HCT116 (cell line): Measurements from ENCODE around the gene ITPKB. TPM values are rescaled to one million over a fixed set of nuclear protein-coding genes. Genes with fewer than 3 reads are reported as not detected.

Experiments
- ATAC-seq: fragments of 200-7000 bp; cut with Tn5 transposase; 2 replicates; pipeline ENCODE4 v1.9.1; 2020; ENCODE audit warnings: mild to moderate bottlenecking, moderate library complexity
- BruUV-seq: library from RNA; stranded (reverse); fragments of 400-500 nt; replicated peaks from 2 replicates; lab custom pipeline; 2021; lab: Mats Ljungman, UMichigan
- CTCF ChIA-PET: fragments of 300-600 bp; sonication (Branson Sonifier 250); formaldehyde crosslinking; loops from one replicate; lab custom pipeline; 2021; ENCODE audit warnings: antibody characterized with exemption; lab: Charles Lee
- POLR2A ChIA-PET: fragments of 300-600, 350-600 bp; sonication (Branson Sonifier 250); formaldehyde crosslinking; loops from one replicate; lab custom pipeline; 2021; ENCODE audit warnings: antibody characterized with exemption; lab: Charles Lee
- RAD21 ChIA-PET, 2 experiments: fragments of 300-600 bp; sonication (Branson Sonifier 250); formaldehyde crosslinking; loops; one replicate each; lab custom pipeline; 2023; ENCODE audit warnings: low total read pairs in 2 of 2; ENCODE audit not compliant: uncharacterized antibody in 2 of 2, unreplicated experiment in 2 of 2, low non-redundant PET in 1 of 2; lab: Charles Lee
- DNase-seq: peaks from one replicate; pipeline ENCODE4 v3.0.0-alpha.2; 2010; ENCODE audit warnings: low read depth, low spot score
- H2AFZ ChIP-seq: fragments of 200-600 bp; shearing (Covaris generic), sonication (generic); 2 replicates; pipeline ENCODE4 v1.6.1; 2017; ENCODE audit warnings: low read depth, mixed run types, mixed read lengths, antibody characterized with exemption, low read length; ENCODE audit not compliant: poor library complexity, severe bottlenecking
- H3K27ac ChIP-seq: 2 replicates; pipeline ENCODE4 v1.5.1; 2012; ENCODE audit warnings: low read depth, low read length
- H3K27me3 ChIP-seq: fragments of 200-600 bp; sonication (generic); 2 replicates; pipeline ENCODE4 v1.6.1; 2016; ENCODE audit warnings: mixed run types, low read length, mixed read lengths; ENCODE audit not compliant: insufficient read depth
- H3K36me3 ChIP-seq, 2 experiments: fragments of 200-500 bp in 1 of 2; fragments of 200-600 bp in 1 of 2; sonication (Bioruptor generic) in 1 of 2; sonication (generic) in 1 of 2; 2 replicates each; pipeline versions ENCODE4 v1.5.1 to v1.6.1; 2014 to 2016; ENCODE audit warnings: low read length in 2 of 2, inconsistent platforms in 1 of 2, mixed read lengths in 1 of 2, mixed run types in 1 of 2; ENCODE audit not compliant: insufficient read depth in 2 of 2, control insufficient read depth in 1 of 2
- H3K4me1 ChIP-seq, 2 experiments: fragments of 200-600 bp in 1 of 2; sonication (generic) in 1 of 2; 2 replicates each; pipeline versions ENCODE4 v1.5.1 to v1.6.1; 2012 to 2017; ENCODE audit warnings: low read length in 2 of 2, inconsistent platforms in 1 of 2, mild to moderate bottlenecking in 1 of 2, mixed read lengths in 1 of 2, mixed run types in 1 of 2, moderate library complexity in 1 of 2; ENCODE audit not compliant: insufficient read depth in 2 of 2, control insufficient read depth in 1 of 2
- H3K4me2 ChIP-seq: fragments of 200-600 bp; sonication (generic); 2 replicates; pipeline ENCODE4 v1.6.1; 2017; ENCODE audit warnings: mixed run types, low read length, mixed read lengths
- H3K4me3 ChIP-seq, 2 experiments: fragments of 200-600 bp in 1 of 2; sonication (generic) in 1 of 2; replicated peaks in 1 of 2; 2 replicates each; pipeline ENCODE4 v1.5.1; 2011 to 2016; ENCODE audit warnings: low read length in 2 of 2, control low read depth in 1 of 2, low read depth in 1 of 2, mild to moderate bottlenecking in 1 of 2, mixed read lengths in 1 of 2, mixed run types in 1 of 2
- H3K79me2 ChIP-seq: fragments of 200-600 bp; sonication (generic); 2 replicates; pipeline ENCODE4 v1.6.1; 2017; ENCODE audit warnings: mild to moderate bottlenecking, mixed run types, low read length, moderate library complexity, mixed read lengths; ENCODE audit not compliant: insufficient read depth
- H3K9ac ChIP-seq: fragments of 200-600 bp; sonication (generic); 2 replicates; pipeline ENCODE4 v1.6.1; 2016; ENCODE audit warnings: low read length, mixed read lengths
- H3K9me2 ChIP-seq: fragments of 200-600 bp; sonication (generic), shearing (Covaris generic); 2 replicates; pipeline ENCODE4 v1.6.1; 2017; ENCODE audit warnings: mixed run types, mild to moderate bottlenecking, moderate library complexity; ENCODE audit not compliant: insufficient read depth
- H3K9me3 ChIP-seq, 2 experiments: fragments of 200-500 bp in 1 of 2; fragments of 200-600 bp in 1 of 2; sonication (Bioruptor generic) in 1 of 2; sonication (generic) in 1 of 2; 2 replicates each; pipeline ENCODE4 v1.6.1; 2014 to 2017; ENCODE audit warnings: low read length in 2 of 2, mixed read lengths in 2 of 2, inconsistent platforms in 1 of 2, low read depth in 1 of 2, mild to moderate bottlenecking in 1 of 2, mixed run types in 1 of 2, moderate library complexity in 1 of 2; ENCODE audit not compliant: control insufficient read depth in 1 of 2, insufficient read depth in 1 of 2
- H4K20me1 ChIP-seq: fragments of 200-600 bp; sonication (generic), shearing (Covaris generic); 2 replicates; pipeline ENCODE4 v1.6.1; 2017; ENCODE audit warnings: mixed run types, mild to moderate bottlenecking, moderate library complexity; ENCODE audit not compliant: insufficient read depth
- CEBPB ChIP-seq: IDR thresholded peaks from 2 replicates; pipeline ENCODE4 v1.6.1; 2012; ENCODE audit warnings: low read depth
- ELF1 ChIP-seq: IDR thresholded peaks from 2 replicates; pipeline ENCODE4 v1.6.1; 2012; ENCODE audit warnings: low read depth, borderline replicate concordance
- EZH2 ChIP-seq: fragments of 200-600 bp; sonication (generic); IDR thresholded peaks from 2 replicates; pipeline ENCODE4 v1.6.1; 2017; ENCODE audit warnings: antibody characterized with exemption, mixed run types
- FOSL1 ChIP-seq: IDR thresholded peaks from 2 replicates; pipeline ENCODE4 v1.6.1; 2012; ENCODE audit warnings: low read depth
- POLR2A ChIP-seq: IDR thresholded peaks from 2 replicates; pipeline ENCODE4 v1.7.0; 2011; ENCODE audit warnings: borderline replicate concordance; ENCODE audit not compliant: insufficient read depth, insufficient read length; ENCODE audit errors: extremely low read depth
- RAD21 ChIP-seq: IDR thresholded peaks from 2 replicates; pipeline ENCODE4 v1.6.1; 2012; ENCODE audit warnings: low read depth, mild to moderate bottlenecking
- REST ChIP-seq: IDR thresholded peaks from 2 replicates; pipeline ENCODE4 v1.6.1; 2012; ENCODE audit warnings: low read depth
- SIN3A ChIP-seq: IDR thresholded peaks from 2 replicates; pipeline ENCODE4 v1.6.1; 2012; ENCODE audit warnings: low read depth
- SP1 ChIP-seq: IDR thresholded peaks from 2 replicates; pipeline ENCODE4 v1.6.1; 2012; ENCODE audit warnings: low read depth
- TCF7L2 ChIP-seq: IDR thresholded peaks from 2 replicates; pipeline ENCODE4 v1.7.0; 2011; ENCODE audit warnings: borderline replicate concordance, inconsistent platforms; ENCODE audit not compliant: insufficient read depth, insufficient read length; ENCODE audit errors: extremely low read depth
- ZFX ChIP-seq: fragments of 450-650 bp; IDR thresholded peaks from 2 replicates; pipeline ENCODE4 v1.6.1; 2017
- intact Hi-C: fragments of 100-400 bp; cut with micrococcal nuclease; formaldehyde crosslinking; loops from 2 replicates; pipeline ENCODE4 v1.10.0; 2022
- total RNA-seq: library from RNA; stranded (reverse); gene quantifications from one replicate; pipeline ENCODE4 v1.2.1, GENCODE V29; 2021; ENCODE audit not compliant: unreplicated experiment
- TF ChIP-seq, protein P1 (sequence below): IDR thresholded peaks from 2 replicates; pipeline ENCODE4 v1.6.1; 2011; ENCODE audit warnings: mild to moderate bottlenecking, low read length, moderate library complexity; ENCODE audit not compliant: insufficient replicate concordance; ENCODE audit errors: extremely low read depth
- TF ChIP-seq, protein P2 (sequence below), 3 experiments: fragments of 200-600 bp in 1 of 3; sonication (generic) in 1 of 3; IDR thresholded peaks in 2 of 3; conservative IDR thresholded peaks in 1 of 3; 2 replicates each; pipeline ENCODE4 v1.5.1; 2012 to 2017; ENCODE audit warnings: low read depth in 2 of 3, low read length in 2 of 3, antibody characterized with exemption in 1 of 3, borderline replicate concordance in 1 of 3, control low read depth in 1 of 3, mild to moderate bottlenecking in 1 of 3, mixed read lengths in 1 of 3, mixed run types in 1 of 3, moderate library complexity in 1 of 3; ENCODE audit not compliant: insufficient read depth in 1 of 3
- TF ChIP-seq, protein P3 (sequence below): IDR thresholded peaks from 2 replicates; pipeline ENCODE4 v1.6.1; 2012

ITPKB gene
- total RNA-seq, 1 experiment from 2014 or later: 4.4 TPM

- 0 out of 2 replicates have a peak, but pooled peaks cover 3% of the 10 kb centered on the region for H3K27me3 ChIP-seq
- CTCF ChIA-PET: interaction anchor here (0.7 to 3.0 kb wide), 6 partner anchors 15 to 813 kb away, joined by 3 to 17 read pairs (median 4); no protein-coding TSS in a partner anchor
Measured at GRCh38 chr1:226633541-226634165, 105.4 kb downstream of the ITPKB start.

More at GRCh38 chr1:226633541-226634165, 105.4 kb downstream of the ITPKB start:
- Histone ChIP-seq H3K27ac (no peak overlapping the region), H4K20me1 (no peaks in the 10 kb centered on the region), H3K36me3 (no peaks in the 10 kb centered on the region), H3K9me3 (no peaks in the 10 kb centered on the region), H3K4me3 (no peak overlapping the region), H3K9ac (no peak overlapping the region), H2AFZ (no peak overlapping the region), H3K4me2 (no peak overlapping the region), H3K9me2 (no peaks in the 10 kb centered on the region), H3K4me1 (peaks cover 7 to 18% of the 10 kb centered on the region in 2 experiments; a peak in 3 of 4 replicates), H3K79me2 (no peaks in the 10 kb centered on the region)
- ChIA-PET POLR2A (interaction anchor here (1.0 kb wide), 1 partner anchor 194 kb away, joined by 3 read pairs; no protein-coding TSS in a partner anchor), RAD21 (interaction anchor here (0.6 to 2.0 kb wide), 2 partner anchors 54 to 194 kb away, joined by 3 to 4 read pairs; no protein-coding TSS in a partner anchor)
- TF ChIP-seq CEBPB (no peak), ZFX (no peak), SIN3A (no peak), TCF7L2 (no peak), EZH2 (no peak), ELF1 (no peak), SP1 (no peak), FOSL1 (no peak), RAD21 (no peak), REST (no peak), POLR2A (no peak)
- TF ChIP-seq, protein P1, sequence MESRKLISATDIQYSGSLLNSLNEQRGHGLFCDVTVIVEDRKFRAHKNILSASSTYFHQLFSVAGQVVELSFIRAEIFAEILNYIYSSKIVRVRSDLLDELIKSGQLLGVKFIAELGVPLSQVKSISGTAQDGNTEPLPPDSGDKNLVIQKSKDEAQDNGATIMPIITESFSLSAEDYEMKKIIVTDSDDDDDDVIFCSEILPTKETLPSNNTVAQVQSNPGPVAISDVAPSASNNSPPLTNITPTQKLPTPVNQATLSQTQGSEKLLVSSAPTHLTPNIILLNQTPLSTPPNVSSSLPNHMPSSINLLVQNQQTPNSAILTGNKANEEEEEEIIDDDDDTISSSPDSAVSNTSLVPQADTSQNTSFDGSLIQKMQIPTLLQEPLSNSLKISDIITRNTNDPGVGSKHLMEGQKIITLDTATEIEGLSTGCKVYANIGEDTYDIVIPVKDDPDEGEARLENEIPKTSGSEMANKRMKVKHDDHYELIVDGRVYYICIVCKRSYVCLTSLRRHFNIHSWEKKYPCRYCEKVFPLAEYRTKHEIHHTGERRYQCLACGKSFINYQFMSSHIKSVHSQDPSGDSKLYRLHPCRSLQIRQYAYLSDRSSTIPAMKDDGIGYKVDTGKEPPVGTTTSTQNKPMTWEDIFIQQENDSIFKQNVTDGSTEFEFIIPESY: no peak
- TF ChIP-seq, protein P2, sequence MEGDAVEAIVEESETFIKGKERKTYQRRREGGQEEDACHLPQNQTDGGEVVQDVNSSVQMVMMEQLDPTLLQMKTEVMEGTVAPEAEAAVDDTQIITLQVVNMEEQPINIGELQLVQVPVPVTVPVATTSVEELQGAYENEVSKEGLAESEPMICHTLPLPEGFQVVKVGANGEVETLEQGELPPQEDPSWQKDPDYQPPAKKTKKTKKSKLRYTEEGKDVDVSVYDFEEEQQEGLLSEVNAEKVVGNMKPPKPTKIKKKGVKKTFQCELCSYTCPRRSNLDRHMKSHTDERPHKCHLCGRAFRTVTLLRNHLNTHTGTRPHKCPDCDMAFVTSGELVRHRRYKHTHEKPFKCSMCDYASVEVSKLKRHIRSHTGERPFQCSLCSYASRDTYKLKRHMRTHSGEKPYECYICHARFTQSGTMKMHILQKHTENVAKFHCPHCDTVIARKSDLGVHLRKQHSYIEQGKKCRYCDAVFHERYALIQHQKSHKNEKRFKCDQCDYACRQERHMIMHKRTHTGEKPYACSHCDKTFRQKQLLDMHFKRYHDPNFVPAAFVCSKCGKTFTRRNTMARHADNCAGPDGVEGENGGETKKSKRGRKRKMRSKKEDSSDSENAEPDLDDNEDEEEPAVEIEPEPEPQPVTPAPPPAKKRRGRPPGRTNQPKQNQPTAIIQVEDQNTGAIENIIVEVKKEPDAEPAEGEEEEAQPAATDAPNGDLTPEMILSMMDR (IDR thresholded peaks at IDR 0.05 in 2 of 3, conservative IDR thresholded peaks at IDR 0.05 in 1 of 3; ENCODE audit: borderline replicate concordance in 1 of 3, insufficient read depth in 1 of 3, low read depth in 2 of 3, low read length in 2 of 3): no peak
- TF ChIP-seq, protein P3, sequence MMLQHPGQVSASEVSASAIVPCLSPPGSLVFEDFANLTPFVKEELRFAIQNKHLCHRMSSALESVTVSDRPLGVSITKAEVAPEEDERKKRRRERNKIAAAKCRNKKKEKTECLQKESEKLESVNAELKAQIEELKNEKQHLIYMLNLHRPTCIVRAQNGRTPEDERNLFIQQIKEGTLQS: no peak
- intact Hi-C loops: loop anchor here (1.0 to 10.0 kb wide), 3 partner anchors 195 to 803 kb away; no protein-coding TSS in a partner anchor
- no TSS peak for BruUV-seq
- DNase-seq (no peak), ATAC-seq (peak; percentile 3; the same call in 1 of the 2 replicates)
